OCI-LY1 (cell line): ENCODE measurements around the gene P4HA2.

ENCODE experiments used
- EZH2 ChIP-seq: fragments of 200-600 bp; sonication (generic), shearing (Covaris generic); IDR thresholded peaks from 2 replicates; pipeline ENCODE4 v1.8.0; 2017; ENCODE audit warnings: borderline replicate concordance, mixed run types, mild to moderate bottlenecking, antibody characterized with exemption, low read length, moderate library complexity, mixed read lengths
- TF ChIP-seq, protein P1 (sequence below): fragments of 200-600 bp; sonication (generic), shearing (Covaris generic); IDR thresholded peaks from 2 replicates; pipeline ENCODE4 v1.5.1; 2017; ENCODE audit warnings: mild to moderate bottlenecking, antibody characterized with exemption, low read length, moderate library complexity, mixed read lengths

GRCh38 chr5:132246806-132247205 is 19.2 kb upstream of the P4HA2 start:
- TF ChIP-seq, protein P1, sequence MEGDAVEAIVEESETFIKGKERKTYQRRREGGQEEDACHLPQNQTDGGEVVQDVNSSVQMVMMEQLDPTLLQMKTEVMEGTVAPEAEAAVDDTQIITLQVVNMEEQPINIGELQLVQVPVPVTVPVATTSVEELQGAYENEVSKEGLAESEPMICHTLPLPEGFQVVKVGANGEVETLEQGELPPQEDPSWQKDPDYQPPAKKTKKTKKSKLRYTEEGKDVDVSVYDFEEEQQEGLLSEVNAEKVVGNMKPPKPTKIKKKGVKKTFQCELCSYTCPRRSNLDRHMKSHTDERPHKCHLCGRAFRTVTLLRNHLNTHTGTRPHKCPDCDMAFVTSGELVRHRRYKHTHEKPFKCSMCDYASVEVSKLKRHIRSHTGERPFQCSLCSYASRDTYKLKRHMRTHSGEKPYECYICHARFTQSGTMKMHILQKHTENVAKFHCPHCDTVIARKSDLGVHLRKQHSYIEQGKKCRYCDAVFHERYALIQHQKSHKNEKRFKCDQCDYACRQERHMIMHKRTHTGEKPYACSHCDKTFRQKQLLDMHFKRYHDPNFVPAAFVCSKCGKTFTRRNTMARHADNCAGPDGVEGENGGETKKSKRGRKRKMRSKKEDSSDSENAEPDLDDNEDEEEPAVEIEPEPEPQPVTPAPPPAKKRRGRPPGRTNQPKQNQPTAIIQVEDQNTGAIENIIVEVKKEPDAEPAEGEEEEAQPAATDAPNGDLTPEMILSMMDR: no peak
- no peak for TF ChIP-seq EZH2
